ENCODE data around the gene TOM1L2.
"Not testable (repeated sequence)": the region's sequence is repeated elsewhere in the genome, so short reads cannot be mapped to it uniquely, and the experiment has no call there.

Gene TOM1L2

DNA sequence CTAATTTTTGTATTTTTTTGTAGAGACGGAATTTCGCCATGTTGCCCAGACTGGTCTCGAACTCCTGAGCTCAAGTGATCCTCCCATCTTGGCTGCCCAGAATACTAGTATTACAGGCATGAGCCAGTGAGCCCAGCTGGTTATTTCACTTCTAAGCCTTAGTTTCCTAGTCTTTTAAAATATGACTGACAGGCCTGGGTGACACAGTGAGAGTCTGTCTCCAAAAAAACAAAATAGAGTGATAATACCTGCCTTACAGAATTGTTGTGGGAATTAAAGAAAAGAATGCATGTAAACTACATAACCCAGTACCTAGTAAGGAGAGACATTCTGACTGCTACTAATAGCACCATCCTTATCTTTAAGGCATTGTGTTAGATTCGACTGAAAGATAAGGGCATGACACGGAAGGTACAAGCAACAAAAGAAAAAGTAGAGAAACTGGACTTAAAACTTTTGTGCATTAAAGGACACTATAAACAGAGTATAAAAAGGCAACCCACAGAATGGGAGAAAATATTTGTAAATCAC, 11.6 kb downstream of the TOM1L2 start:
- H4K5ac ChIP-seq (ENCODE audit: low read length), result no peak overlapping the region
- no peak overlapping the region for H3K18ac ChIP-seq (ENCODE audit: low read length)
- no peak overlapping the region for H2BK120ac ChIP-seq (ENCODE audit: low read depth, low read length)
- H3K9ac ChIP-seq (ENCODE audit: low read length), result no peak overlapping the region
- H2BK15ac ChIP-seq (replicated peaks; ENCODE audit: low read depth), result no peak overlapping the region
- no peak overlapping the region for H3K4ac ChIP-seq (ENCODE audit: low read depth, low read length)
- no peak overlapping the region for H3K56ac ChIP-seq (ENCODE audit: low read length)
- no peaks in the 10 kb centered on the region for H3K79me2 ChIP-seq (ENCODE audit: control insufficient read depth, insufficient read depth, low read length)
- H3K27me3 ChIP-seq (ENCODE audit: insufficient read depth, low read length, poor library complexity), result no peaks in the 10 kb centered on the region
- no peak overlapping the region for H4K8ac ChIP-seq (ENCODE audit: low read depth, low read length)
- no peak overlapping the region for H3K4me3 ChIP-seq (ENCODE audit: low read length)
- DNase-seq, result no peak
- H3K79me1 ChIP-seq (ENCODE audit: low read length), result peaks cover 1% of the 10 kb centered on the region
- H2BK5ac ChIP-seq (ENCODE audit: low read length), result no peak overlapping the region
- WGBS (ENCODE audit: extremely low coverage, insufficient coverage, low lambda C conversion rate), result no CpG with 5 or more reads among the region's 5 CpGs
- H3K36me3 ChIP-seq (ENCODE audit: control insufficient read depth, insufficient read depth, low read length), result no peaks in the 10 kb centered on the region
- peaks cover 11% of the 10 kb centered on the region for H3K4me1 ChIP-seq (ENCODE audit: control insufficient read depth, low read depth, low read length)
- no peak overlapping the region for H2AK5ac ChIP-seq (ENCODE audit: low read length)
- H3K4me2 ChIP-seq (ENCODE audit: low read length), result no peak overlapping the region
- no peak overlapping the region for H3K23ac ChIP-seq (ENCODE audit: low read length)
- H3K27ac ChIP-seq (ENCODE audit: low read depth, low read length), result no peak overlapping the region

DNA sequence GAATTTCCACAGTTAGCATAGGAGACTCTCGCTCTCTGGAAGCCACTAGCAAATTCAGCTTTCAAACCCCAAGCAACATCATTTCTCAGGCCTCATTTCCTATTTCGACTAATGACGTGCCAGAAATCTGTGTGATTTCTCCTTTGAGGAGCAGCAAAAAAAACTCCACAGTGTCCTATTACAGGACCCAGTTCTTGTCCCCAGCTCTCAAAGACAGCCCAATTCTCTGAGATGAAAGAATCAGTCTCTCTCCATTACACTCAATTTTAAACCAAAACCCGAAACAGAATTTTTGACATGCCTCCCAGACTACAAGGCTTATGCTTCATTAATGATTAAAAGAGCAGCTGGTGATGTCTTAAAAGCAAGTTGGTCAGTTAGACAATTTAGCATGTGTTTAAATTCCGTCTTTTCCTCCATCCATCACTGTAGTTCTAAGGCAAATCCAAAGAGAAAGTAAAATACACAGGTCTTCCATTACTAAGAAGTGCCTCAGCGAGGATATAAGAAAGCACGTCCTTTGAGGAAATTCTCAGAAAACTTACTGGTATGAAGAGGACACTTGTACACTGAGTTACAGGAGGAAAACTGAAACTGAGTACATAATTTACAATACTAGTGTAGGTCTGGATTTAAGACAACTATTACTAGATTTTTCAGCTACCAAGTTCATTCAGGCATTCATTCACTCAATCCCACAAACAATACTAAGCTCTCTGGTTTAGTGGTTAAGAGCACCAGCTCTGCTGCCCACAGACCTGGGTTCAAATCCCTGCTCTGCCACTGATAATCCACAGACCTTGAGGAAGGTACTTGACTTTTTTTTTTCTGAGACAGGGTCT, 12.5 kb downstream of the TOM1L2 start:
- H3K4ac ChIP-seq (ENCODE audit: low read depth, low read length), result no peak overlapping the region
- no CpG with 5 or more reads among the region's 7 CpGs for WGBS (ENCODE audit: extremely low coverage, insufficient coverage, low lambda C conversion rate)
- no peaks in the 10 kb centered on the region for H3K36me3 ChIP-seq (ENCODE audit: control insufficient read depth, insufficient read depth, low read length)
- peaks cover 11% of the 10 kb centered on the region for H3K4me1 ChIP-seq (ENCODE audit: control insufficient read depth, low read depth, low read length)
- no peak overlapping the region for H4K5ac ChIP-seq (ENCODE audit: low read length)
- no peak overlapping the region for H3K4me2 ChIP-seq (ENCODE audit: low read length)
- H3K18ac ChIP-seq (ENCODE audit: low read length), result peak overlapping the region; percentile 69
- no peak overlapping the region for H2AK5ac ChIP-seq (ENCODE audit: low read length)
- DNase-seq, result no peak
- H3K23ac ChIP-seq (ENCODE audit: low read length), result no peak overlapping the region
- no peaks in the 10 kb centered on the region for H3K27me3 ChIP-seq (ENCODE audit: insufficient read depth, low read length, poor library complexity)
- H3K79me2 ChIP-seq (ENCODE audit: control insufficient read depth, insufficient read depth, low read length), result no peaks in the 10 kb centered on the region
- H3K79me1 ChIP-seq (ENCODE audit: low read length), result peaks cover 1% of the 10 kb centered on the region
- H2BK5ac ChIP-seq (ENCODE audit: low read length), result no peak overlapping the region
- H2BK120ac ChIP-seq (ENCODE audit: low read depth, low read length), result no peak overlapping the region
- no peak overlapping the region for H3K4me3 ChIP-seq (ENCODE audit: low read length)
- no peak overlapping the region for H3K56ac ChIP-seq (ENCODE audit: low read length)
- no peak overlapping the region for H3K27ac ChIP-seq (ENCODE audit: low read depth, low read length)
- H4K8ac ChIP-seq (ENCODE audit: low read depth, low read length), result no peak overlapping the region
- H2BK15ac ChIP-seq (replicated peaks; ENCODE audit: low read depth), result no peak overlapping the region
- no peak overlapping the region for H3K9ac ChIP-seq (ENCODE audit: low read length)

DNA sequence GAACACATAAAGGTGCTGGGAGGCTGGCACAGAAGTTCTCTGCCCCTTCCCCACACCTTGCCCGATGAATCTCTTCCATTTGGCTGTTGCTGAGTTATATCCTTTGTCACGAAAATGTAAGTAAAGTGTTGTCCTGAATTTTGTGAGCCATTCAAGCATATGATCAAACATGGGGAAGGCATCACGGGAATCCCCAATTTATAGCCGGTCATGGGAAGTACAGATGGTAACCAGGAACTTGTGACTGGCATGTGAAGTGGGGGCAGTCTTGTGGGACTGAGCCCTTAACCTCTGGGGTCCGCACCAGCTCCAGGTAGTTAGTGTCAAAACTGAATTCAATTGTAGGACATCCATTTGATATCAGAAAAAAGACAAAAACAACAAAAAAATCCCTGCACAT, 13.2 kb downstream of the TOM1L2 start:
- Histone ChIP-seq H3K27me3 (ENCODE audit: insufficient read depth, low read length, poor library complexity) (no peaks in the 10 kb centered on the region), H3K23ac (ENCODE audit: low read length) (no peak overlapping the region), H2BK5ac (ENCODE audit: low read length) (no peak overlapping the region), H3K27ac (ENCODE audit: low read depth, low read length) (no peak overlapping the region), H3K36me3 (ENCODE audit: control insufficient read depth, insufficient read depth, low read length) (no peaks in the 10 kb centered on the region), H4K8ac (ENCODE audit: low read depth, low read length) (no peak overlapping the region), H2BK120ac (ENCODE audit: low read depth, low read length) (no peak overlapping the region), H3K4me1 (ENCODE audit: control insufficient read depth, low read depth, low read length) (peaks cover 11% of the 10 kb centered on the region), H3K4me3 (ENCODE audit: low read length) (no peak overlapping the region), H4K5ac (ENCODE audit: low read length) (no peak overlapping the region), H3K56ac (ENCODE audit: low read length) (peak overlapping the region; percentile 38), H3K18ac (ENCODE audit: low read length) (no peak overlapping the region), H3K79me2 (ENCODE audit: control insufficient read depth, insufficient read depth, low read length) (no peaks in the 10 kb centered on the region), H3K4ac (ENCODE audit: low read depth, low read length) (no peak overlapping the region), H3K4me2 (ENCODE audit: low read length) (no peak overlapping the region), H2AK5ac (ENCODE audit: low read length) (peak overlapping the region; percentile 76), H2BK15ac (replicated peaks; ENCODE audit: low read depth) (no peak overlapping the region), H3K79me1 (ENCODE audit: low read length) (peaks cover 1% of the 10 kb centered on the region), H3K9ac (ENCODE audit: low read length) (no peak overlapping the region)
- DNase-seq, result no peak
- WGBS (ENCODE audit: extremely low coverage, insufficient coverage, low lambda C conversion rate), result no CpG with 5 or more reads among the region's 5 CpGs

DNA sequence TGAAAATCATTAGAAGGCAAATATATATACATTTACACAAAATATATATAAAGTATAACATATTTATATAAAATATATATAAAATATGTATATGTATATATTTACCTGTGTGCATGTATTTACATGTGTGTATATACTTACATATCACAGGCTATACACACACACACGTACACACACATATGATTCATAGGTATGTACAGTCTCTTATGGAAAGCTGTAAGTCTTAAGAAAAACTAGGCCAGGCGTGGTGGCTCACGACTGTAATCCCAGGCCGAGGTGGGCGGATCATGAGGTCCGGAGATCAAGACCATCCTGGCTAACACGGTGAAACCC, 14.7 kb downstream of the TOM1L2 start:
- H3K18ac ChIP-seq (ENCODE audit: low read length), result no peak overlapping the region
- H2BK120ac ChIP-seq (ENCODE audit: low read depth, low read length), result no peak overlapping the region
- H3K4ac ChIP-seq (ENCODE audit: low read depth, low read length), result no peak overlapping the region
- no peaks in the 10 kb centered on the region for H3K27me3 ChIP-seq (ENCODE audit: insufficient read depth, low read length, poor library complexity)
- H3K4me3 ChIP-seq (ENCODE audit: low read length), result no peak overlapping the region
- H3K27ac ChIP-seq (ENCODE audit: low read depth, low read length), result no peak overlapping the region
- no peak for DNase-seq
- H3K9ac ChIP-seq (ENCODE audit: low read length), result no peak overlapping the region
- H4K8ac ChIP-seq (ENCODE audit: low read depth, low read length), result no peak overlapping the region
- no peaks in the 10 kb centered on the region for H3K36me3 ChIP-seq (ENCODE audit: control insufficient read depth, insufficient read depth, low read length)
- H3K4me2 ChIP-seq (ENCODE audit: low read length), result no peak overlapping the region
- H2BK5ac ChIP-seq (ENCODE audit: low read length), result no peak overlapping the region
- H3K4me1 ChIP-seq (ENCODE audit: control insufficient read depth, low read depth, low read length), result peaks cover 11% of the 10 kb centered on the region
- no peak overlapping the region for H2AK5ac ChIP-seq (ENCODE audit: low read length)
- H3K79me2 ChIP-seq (ENCODE audit: control insufficient read depth, insufficient read depth, low read length), result no peaks in the 10 kb centered on the region
- WGBS (ENCODE audit: extremely low coverage, insufficient coverage, low lambda C conversion rate), result no CpG with 5 or more reads among the region's 7 CpGs
- H4K5ac ChIP-seq (ENCODE audit: low read length), result no peak overlapping the region
- H2BK15ac ChIP-seq (replicated peaks; ENCODE audit: low read depth), result no peak overlapping the region
- H3K23ac ChIP-seq (ENCODE audit: low read length), result no peak overlapping the region
- no peak overlapping the region for H3K56ac ChIP-seq (ENCODE audit: low read length)
- H3K79me1 ChIP-seq (ENCODE audit: low read length), result peaks cover 1% of the 10 kb centered on the region

DNA sequence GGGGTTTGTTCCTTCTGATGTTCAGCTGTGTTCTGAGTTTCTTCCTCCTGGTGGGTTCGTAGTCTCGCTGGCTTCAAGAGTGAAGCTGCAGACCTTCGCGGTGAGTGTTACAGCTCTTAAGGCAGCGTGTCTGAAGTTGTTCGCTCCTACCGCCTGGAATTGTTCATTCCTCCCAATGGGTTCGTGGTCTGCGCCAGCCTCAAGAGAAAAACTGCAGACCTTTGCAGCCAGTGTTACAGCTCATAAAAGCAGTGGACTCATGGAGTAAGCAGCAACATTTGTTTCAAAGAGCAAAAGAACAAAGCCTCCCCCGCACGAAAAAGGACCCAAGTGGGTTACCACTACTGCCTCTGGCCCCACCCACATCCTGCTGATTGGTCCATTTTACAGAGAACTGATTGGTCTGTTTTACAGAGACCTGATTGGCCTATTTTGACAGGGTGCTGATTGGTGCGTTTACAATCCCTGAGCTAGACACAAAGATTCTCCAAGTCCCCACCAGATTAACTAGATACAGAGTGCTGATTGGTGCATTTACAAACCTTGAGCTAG, 16.3 kb downstream of the TOM1L2 start:
- no CpG with 5 or more reads among the region's 12 CpGs for WGBS (ENCODE audit: extremely low coverage, insufficient coverage, low lambda C conversion rate)
- H2BK15ac ChIP-seq (replicated peaks; ENCODE audit: low read depth); H3K4me3 ChIP-seq (ENCODE audit: low read length): not testable (repeated sequence)

More for the DNA sequence above, 16.3 kb downstream of the TOM1L2 start:
- peaks cover 11% of the 10 kb centered on the region for H3K4me1 ChIP-seq (ENCODE audit: control insufficient read depth, low read depth, low read length)
- not testable (repeated sequence) for H3K23ac ChIP-seq (ENCODE audit: low read length); H3K18ac ChIP-seq (ENCODE audit: low read length); H3K56ac ChIP-seq (ENCODE audit: low read length); H3K36me3 ChIP-seq (ENCODE audit: control insufficient read depth, insufficient read depth, low read length); DNase-seq; H4K5ac ChIP-seq (ENCODE audit: low read length); H4K8ac ChIP-seq (ENCODE audit: low read depth, low read length); H3K79me2 ChIP-seq (ENCODE audit: control insufficient read depth, insufficient read depth, low read length); H3K9ac ChIP-seq (ENCODE audit: low read length); H2AK5ac ChIP-seq (ENCODE audit: low read length); H3K27me3 ChIP-seq (ENCODE audit: insufficient read depth, low read length, poor library complexity); H2BK120ac ChIP-seq (ENCODE audit: low read depth, low read length); H3K4me2 ChIP-seq (ENCODE audit: low read length); H3K27ac ChIP-seq (ENCODE audit: low read depth, low read length); H2BK5ac ChIP-seq (ENCODE audit: low read length); H3K4ac ChIP-seq (ENCODE audit: low read depth, low read length); H3K79me1 ChIP-seq (ENCODE audit: low read length)
